COLO668 (cell line): ENCODE measurements around the gene NUB1.

Experiments
- DNase-seq: peaks from one replicate; lab custom pipeline; 2025; ENCODE audit not compliant: unreplicated experiment; lab: John Stamatoyannopoulos, UW

Gene NUB1

DNA sequence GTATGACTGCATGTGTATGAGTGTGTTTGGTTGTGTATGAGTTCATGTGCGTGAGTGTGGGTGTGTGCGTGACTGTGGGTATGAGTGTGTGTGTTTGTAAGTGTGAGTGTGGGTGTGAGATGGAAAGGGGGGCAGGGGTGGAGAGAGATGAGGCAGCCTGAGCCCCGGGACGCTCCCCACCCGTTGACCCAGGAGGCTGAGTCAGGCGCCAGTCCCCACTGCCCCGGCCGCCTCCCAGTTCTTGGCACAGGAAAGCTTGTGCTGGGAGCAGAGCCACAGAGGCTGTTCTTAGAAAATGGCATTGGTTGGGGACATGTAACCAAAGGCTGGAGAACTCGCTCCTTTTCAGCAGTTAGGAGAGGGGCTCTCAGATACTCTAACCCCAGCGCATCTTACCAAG, 27.8 kb upstream of the NUB1 start:
- DNase-seq: no peak

DNA sequence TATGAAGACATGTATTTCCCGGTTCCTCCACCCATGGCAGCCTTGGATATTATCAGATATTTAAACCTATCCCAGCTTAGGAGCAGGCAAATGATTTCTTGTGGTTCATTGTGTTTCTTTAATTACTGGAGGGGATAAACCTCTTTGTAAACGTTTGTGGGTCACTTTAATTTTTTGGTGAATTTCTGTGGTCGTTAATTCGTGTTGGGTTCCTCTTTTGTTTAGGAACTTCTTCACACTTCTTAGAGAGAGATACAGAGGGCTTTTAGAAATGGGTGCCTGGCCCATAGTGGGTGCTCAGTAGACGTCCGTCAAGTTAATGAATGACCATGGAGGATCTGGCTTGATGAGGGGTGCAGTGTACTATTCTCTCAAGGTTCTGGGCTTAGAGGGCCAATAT, 27.2 kb upstream of the NUB1 start:
- no peak for DNase-seq

DNA sequence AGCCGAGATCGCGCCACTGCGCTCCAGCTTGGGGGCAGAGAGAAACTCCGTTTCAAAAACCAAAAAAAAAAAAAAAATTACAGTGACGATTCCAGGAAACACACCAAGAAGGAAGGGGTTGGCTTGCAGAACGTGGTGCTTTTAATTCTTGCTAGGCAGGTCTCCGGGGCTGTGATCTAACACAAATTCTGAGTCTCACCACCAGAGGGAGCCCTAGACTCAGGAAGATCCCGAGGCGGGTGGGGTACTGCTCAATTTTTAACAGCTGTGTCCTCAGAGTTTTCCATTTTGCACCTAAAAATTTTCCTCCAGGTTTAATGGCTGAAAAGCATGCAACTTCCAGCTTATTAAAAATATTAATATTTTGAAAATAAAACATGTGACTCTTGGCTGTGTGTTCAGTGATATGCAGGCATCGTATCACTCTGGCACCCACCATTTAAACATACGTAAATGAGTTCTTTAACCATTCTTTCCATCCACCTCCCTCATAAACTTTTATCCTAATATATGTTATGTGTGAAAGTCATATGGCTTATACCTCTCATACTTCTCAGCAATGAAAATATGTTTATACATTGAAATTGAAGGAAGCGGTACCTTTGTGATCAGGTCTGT, 26.5 kb upstream of the NUB1 start:
- DNase-seq: peak; percentile 56

DNA sequence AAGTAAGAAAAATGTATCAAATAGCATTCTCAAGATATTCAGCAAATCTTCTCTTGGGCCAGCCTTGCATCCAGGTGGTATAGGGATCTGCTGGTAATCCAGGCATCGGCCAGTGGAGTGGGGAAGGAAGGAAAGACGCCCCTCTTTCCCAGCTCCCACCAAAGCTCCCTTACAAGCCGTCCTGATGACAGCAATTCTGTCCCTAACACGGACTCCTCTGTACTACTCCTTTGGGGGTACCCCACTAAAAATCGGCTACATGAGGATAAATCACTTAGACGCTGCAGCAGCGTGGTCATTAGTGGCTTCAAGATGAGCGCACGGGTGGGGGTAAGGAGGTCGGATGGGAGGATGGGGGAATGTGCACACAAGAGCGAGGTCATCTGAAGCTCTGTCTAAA, 24.7 kb upstream of the NUB1 start:
- no peak for DNase-seq

DNA sequence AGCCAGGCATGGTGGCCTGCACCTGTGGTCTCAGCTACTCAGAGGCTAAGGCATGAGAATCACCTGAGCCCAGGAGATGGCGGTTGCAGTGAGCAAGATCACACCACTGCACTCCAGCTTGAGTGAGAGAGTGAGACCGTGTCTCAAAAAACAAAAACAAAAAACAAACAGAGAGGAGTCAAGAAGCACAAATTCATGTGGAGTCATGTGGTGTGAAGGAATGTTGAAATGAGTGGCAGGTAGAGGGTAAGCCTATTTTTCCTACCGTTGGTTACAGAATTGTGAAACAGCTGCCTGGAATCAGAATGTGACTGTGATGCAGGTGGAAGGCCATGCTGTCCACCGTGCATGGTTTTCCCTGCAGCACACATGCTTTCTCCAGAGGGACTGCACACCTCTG, 23.7 kb upstream of the NUB1 start:
- no peak for DNase-seq

DNA sequence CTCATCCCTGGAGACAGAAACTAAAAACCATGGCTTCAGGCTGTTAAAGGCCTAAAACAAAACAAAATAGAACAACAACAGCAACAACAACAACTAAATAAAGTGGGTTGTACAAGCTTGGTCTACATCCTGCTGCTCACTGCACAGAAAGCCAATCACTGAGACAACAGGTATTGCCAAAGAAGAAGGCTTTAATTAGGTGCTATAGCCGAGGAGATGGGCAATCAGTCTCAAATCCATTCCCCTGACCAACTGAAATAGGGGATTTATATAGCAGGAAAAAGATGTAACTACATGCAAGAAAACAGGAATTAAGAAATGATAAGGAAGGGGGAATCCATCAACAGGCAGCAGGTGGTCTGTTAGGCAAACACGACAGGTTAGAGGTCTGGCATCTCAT, 22.4 kb upstream of the NUB1 start:
- DNase-seq: no peak

DNA sequence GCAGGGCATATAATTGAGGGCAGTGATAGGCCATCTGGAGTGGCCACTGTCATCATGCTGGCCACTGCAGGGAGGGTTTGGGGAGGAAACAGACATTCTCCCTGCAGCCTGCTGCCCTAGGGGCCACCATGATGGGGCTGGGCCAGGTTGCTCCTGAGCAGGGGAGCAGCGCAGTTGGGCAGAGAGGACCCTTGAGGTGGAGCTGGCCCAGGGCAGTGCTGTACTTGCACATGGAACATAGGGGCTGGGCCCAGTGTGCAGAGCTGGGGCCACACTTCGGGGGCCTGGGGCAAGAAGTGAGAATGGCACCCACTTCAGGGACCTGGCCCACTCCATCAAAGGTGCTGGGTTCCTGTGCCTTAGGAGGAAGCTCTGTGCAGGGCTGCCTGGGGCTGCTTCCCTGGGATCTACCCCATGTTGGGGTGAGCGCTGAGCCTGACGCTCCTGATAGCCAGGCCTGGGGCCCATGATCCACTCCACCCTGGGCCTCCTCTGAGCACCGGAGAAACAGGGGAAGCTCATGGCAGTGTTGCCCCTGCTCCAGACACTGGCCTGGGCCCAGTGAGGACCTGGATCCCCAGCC, 21.3 kb upstream of the NUB1 start:
- no peak for DNase-seq

DNA sequence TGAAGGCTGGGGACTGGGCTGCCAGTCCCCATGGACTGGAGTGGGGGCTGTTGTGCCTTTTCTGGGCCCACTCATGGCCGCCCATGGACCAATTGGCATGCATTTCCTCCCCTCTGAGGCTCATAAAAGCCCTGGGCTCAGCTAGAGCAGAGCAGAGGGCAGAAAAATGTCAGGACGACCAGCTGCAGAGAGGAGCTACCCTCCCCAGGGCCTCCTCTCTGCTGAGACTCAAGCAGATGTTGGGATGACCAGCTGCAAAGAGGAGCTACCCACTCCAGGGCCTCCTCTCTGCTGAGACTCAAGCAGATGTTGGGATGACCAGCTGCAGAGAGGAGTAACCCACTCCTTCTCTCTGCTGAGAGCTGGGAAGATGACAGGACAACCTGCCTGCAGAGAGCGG, 20.3 kb upstream of the NUB1 start:
- DNase-seq: no peak

DNA sequence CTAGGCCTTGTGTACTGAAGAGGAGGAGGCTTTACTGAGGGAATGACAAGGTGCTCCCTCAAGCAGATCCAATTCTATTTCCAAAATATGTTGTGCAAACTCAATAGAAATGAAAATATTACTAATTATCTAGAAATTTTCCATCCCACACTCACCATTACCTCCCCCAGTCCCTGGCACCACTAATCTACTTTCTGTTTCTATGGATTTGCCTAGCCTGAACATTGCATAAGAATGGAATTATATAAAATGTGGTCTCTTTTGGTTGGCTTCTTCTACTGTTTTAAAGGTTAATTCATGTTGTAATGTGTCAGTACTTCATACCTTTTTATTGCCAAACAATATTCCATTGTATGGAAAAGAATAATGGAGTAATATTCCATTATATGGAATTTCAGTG, 18.7 kb upstream of the NUB1 start:
- no peak for DNase-seq

DNA sequence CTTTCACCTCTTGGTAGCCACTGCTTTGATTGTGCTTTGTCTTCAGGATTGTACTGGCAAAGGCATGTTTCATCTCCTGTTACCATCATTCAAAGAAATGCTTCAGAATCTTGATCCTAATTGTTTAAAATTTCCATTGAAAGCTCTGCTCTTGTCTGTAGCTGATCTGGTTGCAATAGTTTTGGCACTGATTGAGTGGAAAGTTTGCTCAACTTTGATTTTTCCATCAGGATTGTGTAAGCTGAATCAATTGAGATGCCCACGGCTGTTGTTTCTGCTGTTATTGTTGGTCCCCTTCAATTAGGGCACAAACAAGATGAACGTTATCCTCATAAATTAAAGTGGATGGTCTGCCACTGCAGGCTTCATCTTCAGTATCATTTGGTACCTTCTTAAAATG, 14.6 kb upstream of the NUB1 start:
- DNase-seq: no peak

DNA sequence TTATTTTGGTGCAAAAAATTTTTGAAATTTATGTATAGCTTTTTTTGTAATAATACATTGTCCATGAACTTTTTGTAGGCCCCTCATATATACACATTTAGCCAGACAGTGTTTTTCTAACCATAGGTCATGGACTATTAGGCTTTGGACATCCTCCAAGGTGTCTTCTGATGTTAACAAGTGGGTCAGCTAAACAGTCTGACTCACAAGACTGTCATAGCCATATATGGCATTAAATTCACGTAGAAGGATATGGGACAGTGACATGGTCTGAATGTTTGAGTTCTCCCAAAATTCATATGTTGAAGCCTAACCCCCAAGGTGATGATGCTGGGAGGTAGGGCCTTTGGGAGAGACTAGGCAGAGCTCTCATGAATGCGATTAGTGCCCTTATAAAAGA, 14.0 kb upstream of the NUB1 start:
- DNase-seq: no peak

DNA sequence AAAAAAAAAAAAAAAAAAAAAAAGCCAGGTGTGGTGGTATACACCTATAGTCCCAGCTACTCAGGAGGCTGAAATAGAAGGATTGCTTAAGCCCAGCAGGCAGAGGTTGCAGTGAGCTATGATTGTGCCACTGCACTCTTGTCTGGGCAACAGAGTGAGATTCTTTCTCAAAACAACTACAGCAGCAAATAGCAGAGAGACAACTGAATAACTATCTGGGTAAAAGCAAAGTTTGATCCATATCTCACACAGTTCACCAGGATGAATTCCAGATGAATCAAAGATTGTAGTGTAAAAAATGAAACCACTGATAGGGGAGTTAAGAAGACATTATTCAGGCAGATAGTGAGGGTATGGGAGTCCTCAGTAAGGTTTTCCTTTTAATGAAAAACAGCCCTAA, 11.4 kb upstream of the NUB1 start:
- no peak for DNase-seq

DNA sequence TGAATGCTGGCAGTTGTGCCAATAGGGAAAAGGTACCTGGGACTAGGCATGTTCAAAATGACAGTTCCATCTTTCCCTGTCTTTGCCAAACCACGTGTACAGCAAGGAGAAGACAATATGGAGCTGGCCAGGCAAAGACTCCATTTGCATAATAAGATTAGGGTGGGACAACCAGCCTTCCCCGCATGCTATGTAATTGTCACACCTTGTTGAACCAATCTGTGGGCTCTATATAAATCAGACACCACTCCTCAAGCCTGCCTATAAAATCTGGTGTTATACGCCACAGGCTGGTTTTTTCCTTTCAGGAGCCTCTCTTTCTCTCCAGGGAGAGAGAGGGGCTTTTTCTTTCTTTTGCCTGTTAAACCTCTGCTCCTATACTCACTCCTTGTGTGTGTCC, 11.0 kb upstream of the NUB1 start:
- DNase-seq: no peak

DNA sequence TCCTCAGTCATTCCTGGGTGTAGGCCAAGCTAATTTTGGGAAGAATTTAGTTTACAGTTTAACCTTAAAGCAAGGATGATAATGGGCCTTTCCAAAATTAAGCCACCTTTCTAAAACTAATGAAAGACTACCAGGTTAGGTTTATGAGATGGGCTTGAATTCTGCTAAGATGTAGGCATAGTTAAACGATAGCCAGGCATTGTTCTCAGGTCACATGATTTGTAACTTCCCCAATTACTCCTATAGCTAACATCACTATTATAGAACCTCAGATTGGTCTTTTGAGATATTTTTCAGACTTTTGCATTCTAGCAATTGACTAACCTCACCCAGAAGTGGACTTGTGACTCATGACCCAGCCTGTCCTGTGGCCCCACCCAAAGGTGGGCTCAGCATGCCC, 7.0 kb upstream of the NUB1 start:
- no peak for DNase-seq

DNA sequence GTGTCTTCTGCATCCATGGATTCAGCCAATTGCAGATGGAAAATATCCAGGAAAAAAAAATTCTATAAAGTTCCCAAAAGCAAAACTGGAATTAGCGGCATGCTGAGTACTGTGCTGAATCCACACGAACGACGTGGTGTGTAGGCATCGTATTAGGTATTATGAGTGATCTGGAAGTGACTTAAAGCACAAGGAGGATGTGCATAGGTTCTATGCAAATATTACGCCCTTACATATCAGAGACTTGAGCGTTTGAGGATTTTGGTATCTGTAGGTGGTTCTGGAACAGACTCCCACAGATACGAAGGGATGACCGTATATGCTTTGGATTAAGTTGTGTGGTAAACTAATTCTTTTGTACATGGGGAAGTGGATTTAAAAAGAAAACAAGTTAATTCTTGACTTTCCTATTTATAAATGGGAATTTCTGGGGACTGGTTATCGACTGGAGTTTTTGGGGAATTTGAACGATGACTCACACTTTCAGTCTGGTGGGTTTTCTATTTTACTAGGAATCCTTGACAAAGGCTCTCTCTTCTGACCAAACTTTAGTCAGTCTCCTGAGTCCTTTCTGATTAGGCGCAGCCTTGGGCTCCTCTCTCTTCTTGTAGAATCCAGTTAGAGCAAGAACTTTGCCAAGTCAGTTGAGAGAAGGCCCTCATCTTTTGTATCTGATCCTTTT, 5.4 kb upstream of the NUB1 start:
- no peak for DNase-seq

DNA sequence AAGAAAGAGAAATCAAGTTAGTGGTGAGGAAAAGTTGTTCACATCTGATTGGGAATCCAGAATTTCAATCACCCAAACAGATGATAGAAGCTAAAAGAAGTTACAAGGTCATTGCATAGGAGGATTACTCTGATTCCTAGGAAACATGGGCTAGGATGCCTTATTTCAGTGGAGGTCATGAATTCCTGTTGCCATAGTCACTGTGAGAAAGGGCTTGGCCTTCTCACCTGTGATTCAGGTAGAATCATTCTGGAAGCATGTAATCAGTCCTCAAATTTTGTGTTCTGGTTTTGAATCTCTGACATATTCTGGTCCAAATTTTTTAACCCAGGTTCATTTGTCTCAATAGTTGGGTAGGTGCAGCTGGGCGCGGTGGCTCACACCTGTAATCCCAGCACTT, 4.3 kb upstream of the NUB1 start:
- no peak for DNase-seq

DNA sequence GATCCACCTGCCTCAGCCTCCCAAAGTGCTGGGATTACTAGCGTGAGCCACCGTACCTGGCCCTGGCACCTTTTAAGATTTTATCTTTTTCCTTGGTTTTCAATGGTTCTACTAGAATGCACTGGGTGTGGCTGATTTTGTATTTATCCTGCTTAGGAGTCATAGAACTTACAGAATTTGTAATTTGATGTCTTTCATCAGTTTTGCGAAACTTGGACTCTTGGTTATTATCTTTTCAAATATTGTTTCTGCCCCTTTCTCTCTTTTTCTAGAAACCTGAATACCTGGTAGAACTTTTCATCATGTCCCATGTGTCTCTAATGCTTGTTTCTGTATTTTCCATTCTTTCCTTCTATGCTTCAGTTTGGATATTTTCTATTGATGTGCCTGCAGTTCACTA, 2.8 kb upstream of the NUB1 start:
- DNase-seq: no peak

DNA sequence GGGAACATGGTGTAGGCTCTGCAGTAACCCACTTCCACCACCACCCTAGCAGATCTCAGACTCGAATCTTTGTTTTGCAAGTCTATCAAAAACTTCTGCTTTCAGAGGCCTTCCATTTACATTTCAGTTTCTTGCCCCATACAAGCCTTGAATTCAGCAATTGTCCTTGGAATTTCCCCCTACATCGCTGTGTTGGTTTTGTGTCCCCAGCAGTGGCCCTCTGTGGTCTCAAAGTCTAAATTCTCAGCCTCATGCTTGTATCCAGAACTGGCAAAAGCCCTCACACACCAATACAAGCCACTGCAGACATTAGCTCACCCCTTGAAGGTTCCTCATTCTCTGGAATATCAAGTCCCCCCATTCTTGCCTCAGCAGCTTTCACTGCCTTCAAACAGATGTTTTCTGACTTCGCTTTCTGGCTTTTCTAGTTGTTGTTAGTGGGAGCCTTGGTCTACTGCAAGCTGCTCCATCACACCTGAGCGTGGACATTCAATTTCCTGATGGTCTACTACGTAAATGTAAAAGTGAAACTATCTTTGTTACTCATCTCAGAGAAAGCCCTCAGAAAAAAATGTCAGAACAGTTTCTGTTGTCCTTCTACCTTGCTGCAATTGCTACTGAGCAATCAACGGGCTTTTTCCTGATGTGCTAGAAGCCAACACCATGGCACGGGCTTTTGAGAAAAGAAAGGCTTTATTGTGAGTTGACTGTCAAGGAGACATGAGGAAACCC, 1.8 kb upstream of the NUB1 start:
- DNase-seq: no peak

DNA sequence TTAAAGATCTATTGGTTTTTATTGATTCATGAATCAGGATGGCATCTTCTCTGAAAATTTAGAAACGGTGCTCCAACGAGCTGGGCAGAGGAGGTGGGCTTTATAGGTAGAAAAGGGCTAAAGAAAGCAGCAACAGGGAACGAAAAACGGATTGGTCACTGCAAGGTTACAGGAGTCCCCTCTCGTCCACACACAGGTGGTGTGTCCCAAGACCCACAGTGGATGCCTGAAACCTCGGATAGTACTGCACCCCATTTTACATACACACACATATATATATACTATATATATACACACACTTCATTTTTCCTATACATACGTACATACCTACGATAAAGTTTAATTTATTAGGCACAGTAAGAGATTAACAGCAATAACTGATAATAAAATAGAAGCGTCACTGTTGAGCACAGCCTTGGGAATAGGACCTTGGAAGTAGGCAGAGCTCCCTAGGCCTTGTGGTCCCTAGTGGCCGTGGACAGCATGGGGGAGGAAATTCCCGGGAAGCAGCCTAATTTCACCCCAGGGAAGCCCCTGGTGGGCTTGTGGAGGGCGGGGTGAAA, 737 bp upstream of the NUB1 start:
- no peak for DNase-seq

DNA sequence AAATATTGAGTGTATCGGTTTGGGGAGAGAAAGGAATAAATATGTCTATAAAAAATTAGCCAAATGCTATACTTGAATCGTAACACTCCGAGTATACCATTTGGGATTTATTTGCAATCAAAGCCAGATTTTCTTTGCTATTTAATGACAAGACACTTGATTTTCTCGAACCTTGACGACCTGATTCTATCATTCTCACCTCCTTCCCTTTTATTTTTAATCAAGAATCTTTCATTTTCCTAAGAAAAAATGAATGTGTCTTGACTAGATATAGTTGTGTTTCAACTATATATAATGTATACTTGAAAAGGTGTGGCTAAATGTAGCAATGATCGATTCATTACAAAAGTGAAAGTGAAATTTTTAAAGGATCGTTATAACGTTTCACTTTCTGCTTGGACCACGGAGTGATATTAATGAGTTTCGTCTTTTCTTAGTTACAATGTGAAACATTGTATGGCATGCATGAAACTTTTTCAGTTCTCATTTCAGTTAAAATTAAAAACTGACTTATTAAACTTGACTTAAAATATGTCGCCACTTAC, 562 bp downstream of the NUB1 start:
- DNase-seq: no peak

DNA sequence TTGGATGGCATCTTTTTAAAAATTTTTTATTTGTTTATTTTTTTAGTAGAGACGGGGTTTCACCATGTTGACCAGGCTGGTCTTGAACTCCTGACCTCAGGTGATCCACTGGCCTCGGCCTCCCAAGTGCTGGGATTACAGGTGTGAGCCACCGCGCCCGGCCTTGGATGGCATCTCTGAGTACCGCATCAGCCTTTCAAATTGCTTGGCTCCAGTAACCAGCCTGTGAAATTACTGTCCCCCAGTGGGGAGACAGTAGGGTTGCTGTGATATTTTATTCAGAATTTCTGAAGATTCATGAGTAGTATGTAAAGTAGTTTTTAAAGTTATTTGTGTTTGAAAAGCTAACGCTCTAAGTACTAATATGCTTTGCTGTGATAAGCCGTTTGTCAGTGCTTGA, 1.2 kb downstream of the NUB1 start:
- no peak for DNase-seq

DNA sequence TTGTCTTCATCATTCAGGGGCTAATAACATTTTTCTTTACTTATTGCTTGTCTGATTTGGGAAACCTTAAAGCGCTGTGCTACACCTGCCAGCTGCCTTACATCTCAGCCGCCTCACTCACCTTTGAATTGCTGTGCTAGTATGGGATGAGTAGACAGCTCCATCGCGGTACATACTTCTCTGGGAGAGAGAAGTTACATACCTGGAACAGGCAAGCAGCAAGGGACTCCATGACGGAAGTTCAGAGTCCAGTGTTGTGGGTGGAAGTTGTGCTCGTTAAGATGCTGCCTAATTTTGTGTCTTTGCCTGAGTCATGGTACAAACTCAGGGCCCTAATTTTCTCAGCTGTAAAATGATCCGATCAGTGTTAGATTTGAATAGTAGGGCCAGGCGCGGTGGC, 1.9 kb downstream of the NUB1 start:
- no peak for DNase-seq
